Measurements from ENCODE around the gene TFAP2C. TPM values are rescaled to one million over a fixed set of nuclear protein-coding genes. Genes with fewer than 3 reads are reported as not detected.

The TFAP2C gene
- total and polyA plus RNA-seq, 2 donors (not counting 3 experiments of a cell fraction or from before 2014, with no cell fraction given) = 0.06 TPM; not detected in 1

DNA sequence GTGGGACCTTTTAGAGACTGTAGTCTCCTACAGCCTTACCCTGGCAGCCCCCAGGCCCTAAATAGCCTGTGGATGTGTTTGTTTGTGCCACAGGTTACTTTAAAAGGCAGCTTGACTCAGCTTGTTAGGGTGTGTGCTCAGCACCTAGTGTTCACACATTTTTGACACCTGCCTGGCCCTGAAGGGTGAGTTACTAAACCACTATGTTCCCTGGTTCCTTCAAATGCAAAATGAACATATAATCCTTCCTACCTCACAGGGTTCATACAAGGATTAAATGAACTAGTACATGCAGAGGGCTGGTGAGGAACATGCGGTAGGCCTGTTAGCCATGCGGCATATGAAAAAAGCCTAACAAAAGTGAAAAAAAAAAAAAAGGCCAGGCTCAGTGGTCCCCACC is 14.9 kb upstream of the TFAP2C start:
- Histone ChIP-seq H3K27ac (ENCODE audit: insufficient read depth, low read depth, low read length) (no peak overlapping the region), H3K79me2 (ENCODE audit: control insufficient read depth, insufficient read depth, low read length) (no peaks in the 10 kb centered on the region), H3K36me3 (ENCODE audit: control insufficient read depth in 2 of 2, extremely low read depth in 1 of 2, insufficient read depth in 2 of 2, low read length in 2 of 2) (no peaks in the 10 kb centered on the region), H3K9ac (replicated peaks; ENCODE audit: extremely low read depth, insufficient read depth, low read length) (no peak overlapping the region), H4K20me1 (replicated peaks; ENCODE audit: control insufficient read depth, extremely low read depth, insufficient read depth, low read length) (no peaks in the 10 kb centered on the region), H3K4me2 (ENCODE audit: insufficient read depth, low read length) (no peak overlapping the region), H3K4me1 (ENCODE audit: control insufficient read depth, extremely low read depth, insufficient read depth, low read length) (no peaks in the 10 kb centered on the region), H3K4me3 (replicated peaks in 1 of 3; ENCODE audit: insufficient read depth in 1 of 3, low read depth in 1 of 3, low read length in 3 of 3) (no peak overlapping the region), H2AFZ (ENCODE audit: low read depth, low read length) (no peak overlapping the region), H3K27me3 (ENCODE audit: control insufficient read depth in 2 of 2, insufficient read depth in 2 of 2, low read length in 2 of 2) (no peaks in the 10 kb centered on the region), H3K9me1 (replicated peaks; ENCODE audit: control insufficient read depth, extremely low read depth, insufficient read depth, low read length) (no peaks in the 10 kb centered on the region), H3K9me3 (replicated peaks; ENCODE audit: control insufficient read depth, insufficient read depth, low read length) (no peaks in the 10 kb centered on the region)
- FAIRE-seq = no peak
- TF ChIP-seq, protein P1, sequence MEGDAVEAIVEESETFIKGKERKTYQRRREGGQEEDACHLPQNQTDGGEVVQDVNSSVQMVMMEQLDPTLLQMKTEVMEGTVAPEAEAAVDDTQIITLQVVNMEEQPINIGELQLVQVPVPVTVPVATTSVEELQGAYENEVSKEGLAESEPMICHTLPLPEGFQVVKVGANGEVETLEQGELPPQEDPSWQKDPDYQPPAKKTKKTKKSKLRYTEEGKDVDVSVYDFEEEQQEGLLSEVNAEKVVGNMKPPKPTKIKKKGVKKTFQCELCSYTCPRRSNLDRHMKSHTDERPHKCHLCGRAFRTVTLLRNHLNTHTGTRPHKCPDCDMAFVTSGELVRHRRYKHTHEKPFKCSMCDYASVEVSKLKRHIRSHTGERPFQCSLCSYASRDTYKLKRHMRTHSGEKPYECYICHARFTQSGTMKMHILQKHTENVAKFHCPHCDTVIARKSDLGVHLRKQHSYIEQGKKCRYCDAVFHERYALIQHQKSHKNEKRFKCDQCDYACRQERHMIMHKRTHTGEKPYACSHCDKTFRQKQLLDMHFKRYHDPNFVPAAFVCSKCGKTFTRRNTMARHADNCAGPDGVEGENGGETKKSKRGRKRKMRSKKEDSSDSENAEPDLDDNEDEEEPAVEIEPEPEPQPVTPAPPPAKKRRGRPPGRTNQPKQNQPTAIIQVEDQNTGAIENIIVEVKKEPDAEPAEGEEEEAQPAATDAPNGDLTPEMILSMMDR (IDR thresholded peaks at IDR 0.05; ENCODE audit: extremely low read depth in 1 of 2, insufficient read depth in 1 of 2, low read depth in 1 of 2, low read length in 2 of 2) = no peak
- no peak for TF ChIP-seq JUN (IDR thresholded peaks at IDR 0.05; ENCODE audit: borderline replicate concordance, insufficient read depth, insufficient read length, low read depth)
- TF ChIP-seq GATA2 (IDR thresholded peaks at IDR 0.05; ENCODE audit: insufficient read depth, insufficient read length, low read depth, low read length) = no peak
- no peak for TF ChIP-seq POLR2A (IDR thresholded peaks at IDR 0.05; ENCODE audit: low read depth, low read length)
- TF ChIP-seq MYC (IDR thresholded peaks at IDR 0.05; ENCODE audit: low read depth, low read length) = no peak
- TF ChIP-seq, protein P2, sequence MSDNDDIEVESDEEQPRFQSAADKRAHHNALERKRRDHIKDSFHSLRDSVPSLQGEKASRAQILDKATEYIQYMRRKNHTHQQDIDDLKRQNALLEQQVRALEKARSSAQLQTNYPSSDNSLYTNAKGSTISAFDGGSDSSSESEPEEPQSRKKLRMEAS (IDR thresholded peaks at IDR 0.05; ENCODE audit: insufficient read depth, insufficient read length) = no peak
- no peak for TF ChIP-seq EZH2 (IDR thresholded peaks at IDR 0.05; ENCODE audit: borderline replicate concordance, low read depth, low read length, severe bottlenecking)
- no peak for TF ChIP-seq POLR2AphosphoS5 (IDR thresholded peaks at IDR 0.05; ENCODE audit: insufficient read depth, low read depth, low read length)
- no peak for TF ChIP-seq FOS (IDR thresholded peaks at IDR 0.05; ENCODE audit: borderline replicate concordance, insufficient read depth, low read length)
- CTCF ChIA-PET = no interaction called here
- dilution Hi-C loops (cut with MboI; ENCODE audit: extremely low pct_ligation_motif_present, low sequenced_read_pairs) = no loop called here
- BruUV-seq (replicated peaks) = no TSS peak
- DNase-seq (ENCODE audit: low read depth, low spot score) = no peak
- POLR2A ChIA-PET = no interaction called here
- intact Hi-C loops (cut with micrococcal nuclease) = no loop called here

Measured in endothelial cell of umbilical vein (primary cell).